Measurements from ENCODE around the gene TIAM2.

Gene TIAM2

GRCh38 chr6:155141512-155141911 is 146.4 kb downstream of the TIAM2 start:
- no peak for DNase-seq

DNA sequence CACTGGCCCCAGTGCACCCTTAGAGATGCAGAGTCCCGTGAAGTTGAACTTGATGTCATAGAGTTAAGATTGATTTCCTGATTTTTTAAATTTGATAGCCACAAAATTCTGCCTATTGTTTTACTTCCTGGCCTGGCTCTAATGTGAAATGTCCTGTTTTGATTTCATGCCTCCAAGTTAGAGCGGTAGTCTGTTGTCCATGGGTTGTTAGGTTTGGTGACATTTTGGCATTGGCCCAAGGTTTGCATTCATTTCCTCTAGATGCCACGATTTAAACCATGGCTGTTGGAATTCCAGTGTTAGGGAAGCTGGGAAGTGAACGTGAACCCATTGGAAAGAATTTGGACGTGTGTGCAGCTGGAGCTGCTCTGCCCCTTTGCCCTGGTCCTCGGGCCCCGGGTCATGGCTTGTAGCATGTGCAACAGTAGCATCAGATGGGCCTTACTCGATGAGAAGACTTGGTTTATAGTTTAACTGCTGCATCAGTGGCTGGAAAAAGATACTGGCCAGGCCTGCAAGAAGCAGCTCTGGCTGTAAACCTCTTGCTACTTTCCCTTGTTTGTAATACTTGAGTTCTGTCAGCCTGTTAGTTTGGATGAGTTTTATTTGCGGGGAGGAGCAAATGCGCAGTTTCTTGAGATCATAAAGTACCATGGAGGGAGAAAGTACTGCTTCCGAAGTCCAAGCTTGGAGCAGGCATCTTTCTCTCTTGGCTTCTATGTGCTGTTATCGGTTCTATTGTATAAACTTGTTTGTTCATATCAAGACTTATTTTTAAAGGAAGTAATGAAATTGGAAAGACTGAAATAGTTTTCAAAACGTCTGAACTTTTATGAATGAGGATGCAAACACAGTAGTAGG is 147.3 kb downstream of the TIAM2 start:
- no peak for DNase-seq

- no peak for DNase-seq
Measured at GRCh38 chr6:155143029-155143577, 148.0 kb downstream of the TIAM2 start.

DNA sequence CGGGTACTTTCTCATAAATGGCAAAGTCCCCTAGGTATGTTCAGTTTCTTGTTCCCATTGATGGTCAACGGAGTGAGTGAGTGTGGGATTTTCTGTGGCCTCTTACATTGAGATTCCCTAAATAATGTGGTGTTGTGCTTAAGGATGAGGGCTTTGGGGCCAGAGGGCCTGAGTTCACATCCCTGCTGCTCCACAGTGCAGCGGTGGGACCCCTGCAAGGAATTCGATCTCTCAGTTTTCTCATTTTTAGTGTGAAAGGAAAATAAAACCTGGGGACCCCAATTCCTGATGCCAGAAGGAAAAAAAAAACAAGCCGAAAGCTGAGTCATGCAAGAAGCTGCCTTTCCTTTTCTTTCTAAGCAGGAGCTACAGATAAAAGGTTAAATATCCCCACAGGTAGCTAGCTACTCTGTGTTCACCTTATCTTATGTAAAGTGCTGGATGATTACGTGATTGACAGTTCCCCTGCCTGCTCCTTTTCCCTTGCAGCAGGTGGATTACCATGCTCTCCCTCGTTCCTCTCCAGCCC is 148.5 kb downstream of the TIAM2 start:
- no peak for DNase-seq

GRCh38 chr6:155146205-155146604 is 151.1 kb downstream of the TIAM2 start:
- no peak for DNase-seq

GRCh38 chr6:155147958-155148663 is 153.0 kb downstream of the TIAM2 start:
- no peak for DNase-seq

GRCh38 chr6:155150967-155151671 is 156.0 kb downstream of the TIAM2 start:
- DNase-seq, result no peak

DNA sequence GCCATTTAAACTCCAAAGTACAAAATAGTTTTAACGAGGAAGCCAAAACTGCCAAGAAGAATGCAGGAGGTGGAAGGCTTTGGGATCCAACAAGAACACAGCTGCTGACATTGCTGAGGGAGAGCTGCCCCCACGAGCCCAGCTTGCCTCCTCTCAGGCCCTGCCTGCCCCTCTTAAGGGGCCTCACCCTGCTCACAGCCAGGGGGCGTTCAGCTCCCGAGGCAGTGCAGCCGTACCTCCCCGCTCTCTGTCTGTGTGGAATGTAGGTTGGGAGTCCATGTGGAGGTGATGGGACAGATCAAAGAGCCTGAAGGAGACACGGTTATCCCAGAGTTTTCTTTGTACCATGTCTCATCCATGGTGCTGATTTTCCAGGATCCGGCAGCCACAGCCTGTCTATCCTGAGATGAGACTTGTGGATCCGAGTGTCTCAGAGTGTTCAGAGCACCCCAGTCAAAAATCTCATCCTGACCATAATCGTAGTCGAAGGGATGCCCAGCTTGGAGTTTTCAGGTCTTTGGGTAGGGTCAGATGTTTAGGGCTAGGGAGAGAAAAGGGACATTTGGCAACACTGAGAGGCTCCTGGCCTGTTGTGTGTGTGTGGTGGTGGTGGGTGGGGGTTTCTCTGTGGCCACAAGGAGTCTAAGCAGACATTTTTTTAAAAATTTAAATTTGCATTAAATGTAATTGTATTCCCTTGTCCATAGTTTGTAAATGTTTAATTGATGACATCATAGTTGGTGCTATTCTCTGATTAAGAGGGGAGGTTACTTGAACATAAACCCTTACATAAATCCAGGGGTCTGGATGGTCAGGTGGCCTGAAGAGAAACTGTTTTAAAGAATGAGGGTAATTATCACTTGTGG is 157.3 kb downstream of the TIAM2 start:
- DNase-seq, result no peak

GRCh38 chr6:155154158-155154830 is 159.2 kb downstream of the TIAM2 start:
- DNase-seq, result peak; percentile 26 to 46

- DNase-seq, result no peak
Measured at GRCh38 chr6:155155787-155156447, 160.8 kb downstream of the TIAM2 start.

GRCh38 chr6:155157101-155157500 is 162.0 kb downstream of the TIAM2 start:
- no peak for DNase-seq

DNA sequence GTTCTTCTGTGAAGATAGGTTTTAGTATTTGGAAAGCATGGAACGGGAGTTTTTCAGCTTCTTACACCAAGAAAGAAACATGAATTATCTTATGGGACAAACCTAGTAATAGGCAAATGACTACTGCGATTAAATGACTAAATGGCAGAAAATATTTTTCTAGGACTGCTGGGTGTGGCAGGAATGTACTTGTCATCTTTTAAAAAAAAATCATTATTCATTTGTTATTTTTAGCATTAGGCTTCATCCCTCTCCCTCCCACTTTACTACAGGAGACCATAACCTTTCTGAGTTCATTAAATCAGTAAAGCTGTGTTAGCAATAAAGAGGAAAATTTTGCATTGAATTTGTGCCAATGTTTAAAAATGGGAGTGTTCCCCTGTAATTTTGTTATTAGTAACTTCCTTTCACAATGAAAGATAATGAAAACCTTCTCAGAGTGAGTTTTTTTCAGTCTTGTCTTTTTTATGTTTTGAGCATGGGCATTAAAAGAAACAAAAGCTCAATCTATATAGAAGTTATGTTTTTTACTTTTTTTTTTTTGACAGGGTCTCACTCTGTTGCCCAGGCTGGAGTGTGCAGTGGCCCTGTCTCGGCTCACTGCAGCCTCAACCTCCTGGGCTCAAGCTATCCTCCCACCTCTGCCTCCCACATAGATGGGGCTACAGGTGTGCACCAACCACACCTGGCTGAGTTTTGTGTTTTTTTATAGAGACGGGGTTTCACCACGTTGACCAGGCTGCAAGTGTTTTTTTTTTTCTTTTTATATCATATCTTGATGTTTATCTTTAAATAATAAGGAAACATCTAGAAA is 163.1 kb downstream of the TIAM2 start:
- DNase-seq, result no peak

- DNase-seq, result no peak
Measured at GRCh38 chr6:155162682-155163081, 167.6 kb downstream of the TIAM2 start.

GRCh38 chr6:155163601-155164000 is 168.5 kb downstream of the TIAM2 start:
- no peak for DNase-seq

- DNase-seq, result no peak
Measured at GRCh38 chr6:155165029-155165710, 170.1 kb downstream of the TIAM2 start.

GRCh38 chr6:155170519-155170918 is 175.4 kb downstream of the TIAM2 start:
- no peak for DNase-seq

DNA sequence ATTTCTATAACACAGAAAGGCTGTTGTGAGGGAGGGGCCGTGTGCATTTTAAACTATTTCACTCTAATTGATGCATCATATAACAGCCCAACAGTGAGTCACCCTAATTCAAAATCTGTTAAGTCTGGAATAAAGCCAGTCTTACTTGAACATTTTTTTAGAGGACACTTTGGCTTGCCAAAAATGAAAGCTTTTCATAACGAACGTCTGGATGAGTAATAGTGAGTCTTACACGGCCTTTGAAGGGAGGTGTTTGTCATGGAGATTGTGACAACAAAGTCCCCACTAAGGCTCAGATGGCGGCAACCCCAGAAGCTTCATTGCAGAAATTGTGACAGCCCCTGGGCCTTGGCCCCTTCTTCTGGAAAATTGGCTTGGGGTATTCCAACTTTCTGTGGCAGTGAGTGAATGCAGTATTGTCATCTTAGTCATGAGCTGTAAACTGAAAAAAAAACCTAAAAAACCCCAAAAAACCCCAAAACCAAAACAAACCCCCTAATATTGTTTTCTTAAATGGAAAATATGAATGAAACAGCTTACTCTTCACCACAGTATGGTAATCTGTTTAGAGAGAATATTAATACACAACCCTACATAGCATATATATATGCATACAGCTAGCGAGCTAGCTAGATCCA is 176.1 kb downstream of the TIAM2 start:
- peak; percentile 81 to 94 for DNase-seq

- DNase-seq, result peak; percentile 41 to 74
Measured at GRCh38 chr6:155171747-155172449, 176.8 kb downstream of the TIAM2 start.

Data from NCI-H446 (cell line).